Measurements from ENCODE around the gene UBASH3A.
"Not testable (repeated sequence)": the region's sequence is repeated elsewhere in the genome, so short reads cannot be mapped to it uniquely, and the experiment has no call there.

Gene UBASH3A

DNA sequence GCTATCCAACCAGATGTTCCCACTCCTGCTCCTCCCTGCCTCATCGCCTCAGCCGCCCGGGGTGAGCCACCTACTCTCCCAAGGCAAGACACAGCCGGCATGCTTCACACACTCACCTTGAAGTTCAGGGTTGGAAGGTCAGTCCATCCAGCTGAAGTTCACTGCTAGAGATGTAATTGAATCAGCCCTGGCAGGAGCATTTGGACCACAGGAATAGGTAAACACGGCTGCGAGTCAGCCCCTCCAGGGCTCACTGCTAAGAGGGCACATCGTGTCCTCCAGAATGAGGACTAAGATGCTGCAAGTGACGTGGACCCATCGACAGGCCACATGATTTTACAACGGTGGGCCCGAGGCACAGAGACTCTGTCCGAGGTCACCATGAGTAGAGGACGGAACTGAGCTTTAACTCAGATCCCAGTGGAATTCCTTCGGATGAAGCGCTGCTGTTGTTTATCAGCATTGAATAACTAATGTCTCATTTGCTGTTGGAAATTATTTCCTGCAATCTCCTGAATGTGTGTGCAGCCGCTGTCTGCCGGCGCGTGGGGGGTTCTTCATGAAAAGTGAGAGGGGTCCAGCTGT lies 50.4 kb downstream of the UBASH3A start:
- DNase-seq: no peak

DNA sequence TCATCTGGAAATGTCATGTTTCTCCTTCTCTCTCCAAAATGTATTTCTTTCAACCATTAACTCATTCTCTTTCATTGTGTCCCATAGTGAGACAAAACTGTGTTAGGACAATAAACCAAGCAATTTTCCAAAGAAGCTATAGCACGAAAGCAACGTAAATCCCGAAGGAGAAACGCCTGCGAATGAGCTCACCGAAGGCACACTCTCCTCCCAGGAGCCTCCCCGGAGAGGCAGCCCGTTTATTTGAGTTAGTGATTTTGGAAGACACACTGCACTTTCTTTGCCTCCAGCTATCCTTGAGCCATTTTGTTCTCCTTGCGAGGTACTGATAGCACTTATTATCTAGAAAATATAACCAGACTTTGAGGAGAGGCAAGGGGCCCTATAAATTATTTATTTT lies 51.1 kb downstream of the UBASH3A start:
- no peak for DNase-seq

DNA sequence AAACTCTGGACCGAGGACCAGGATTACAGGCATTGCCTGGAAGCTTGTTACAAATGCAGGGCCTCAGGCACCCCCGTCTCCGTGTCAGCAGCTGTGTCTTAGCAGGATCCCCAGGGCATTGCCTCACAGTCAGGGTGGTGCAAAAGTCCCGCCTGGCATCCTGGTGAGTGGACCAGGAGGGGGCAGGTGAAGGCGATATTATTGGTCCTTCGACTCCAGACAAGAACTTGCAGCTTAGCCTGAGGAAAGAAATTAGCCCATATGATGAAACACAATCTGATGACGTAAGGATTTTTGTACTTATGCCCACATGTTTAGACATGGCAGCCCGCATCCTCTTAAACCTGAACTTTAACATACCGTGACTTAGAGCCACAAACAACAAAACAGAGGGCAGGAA lies 51.5 kb downstream of the UBASH3A start:
- no peak for DNase-seq

DNA sequence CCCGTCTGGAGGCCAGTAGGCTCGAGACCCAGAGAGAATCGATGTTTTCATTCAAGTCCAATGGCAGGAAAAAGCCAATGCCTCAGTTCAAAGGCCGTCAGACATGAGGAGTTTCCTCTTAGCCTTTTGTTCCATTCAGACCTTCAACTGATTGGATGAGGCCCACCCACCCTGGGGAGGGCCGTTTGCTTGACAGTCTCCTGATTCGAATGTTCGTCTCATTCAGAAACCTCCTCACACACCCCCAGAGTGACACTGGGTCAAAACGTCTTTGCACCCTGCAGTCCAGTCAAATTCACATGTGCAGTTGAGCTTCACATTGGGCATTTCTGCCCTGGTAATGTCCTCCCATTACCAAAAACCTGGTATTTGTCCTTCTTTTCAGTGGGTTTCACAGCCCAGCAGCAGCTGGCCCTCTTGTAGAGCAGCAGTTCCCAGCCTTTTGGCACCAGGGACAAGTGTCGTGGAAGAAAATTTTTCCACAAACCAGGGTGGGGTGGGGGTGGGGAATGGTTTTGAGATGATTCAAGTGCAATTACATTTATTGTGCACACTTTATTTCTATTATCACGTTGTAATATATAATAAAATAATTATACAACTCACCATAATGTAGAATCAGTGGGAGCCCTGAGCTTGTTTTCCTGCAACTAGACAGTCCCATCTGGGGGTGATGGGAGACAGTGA lies 52.2 kb downstream of the UBASH3A start:
- DNase-seq: no peak

DNA sequence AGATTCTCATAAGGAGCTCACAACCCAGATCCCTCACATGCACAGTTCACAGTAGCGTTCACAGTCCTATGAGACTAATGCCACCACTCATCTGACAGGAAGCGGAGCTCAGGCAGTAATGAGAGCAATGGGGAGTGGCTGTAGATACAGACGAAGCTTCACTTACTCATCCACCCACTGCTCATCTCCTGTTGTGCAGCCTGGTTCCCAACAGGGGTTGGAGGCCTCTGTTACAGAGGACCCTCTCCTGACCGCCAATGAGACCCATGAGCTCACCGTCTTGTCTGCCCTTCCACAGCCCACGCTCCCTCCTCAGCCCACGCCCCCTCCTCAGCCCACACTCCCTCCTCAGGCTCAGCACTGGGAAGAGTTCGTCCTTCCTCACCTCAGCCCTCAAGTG lies 52.8 kb downstream of the UBASH3A start:
- DNase-seq: no peak

DNA sequence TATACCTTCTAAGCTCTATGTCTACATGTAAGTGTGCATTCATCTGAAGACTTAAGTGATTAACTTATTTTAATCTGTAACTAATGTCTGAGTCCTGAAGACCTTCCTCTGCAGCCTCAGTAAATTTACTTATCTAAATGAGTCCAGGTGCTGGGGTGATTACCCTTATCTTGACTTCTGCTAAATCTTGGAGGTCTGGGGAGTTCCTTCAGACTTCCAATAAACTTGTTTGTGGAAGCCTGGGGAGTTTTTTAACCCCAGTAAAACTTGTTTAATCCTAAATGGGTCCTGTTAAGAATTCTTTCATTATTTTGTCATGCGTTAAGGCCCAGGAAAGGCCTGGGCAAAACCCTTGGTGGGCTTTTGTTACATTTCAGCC lies 55.4 kb downstream of the UBASH3A start:
- no peak for DNase-seq

DNA sequence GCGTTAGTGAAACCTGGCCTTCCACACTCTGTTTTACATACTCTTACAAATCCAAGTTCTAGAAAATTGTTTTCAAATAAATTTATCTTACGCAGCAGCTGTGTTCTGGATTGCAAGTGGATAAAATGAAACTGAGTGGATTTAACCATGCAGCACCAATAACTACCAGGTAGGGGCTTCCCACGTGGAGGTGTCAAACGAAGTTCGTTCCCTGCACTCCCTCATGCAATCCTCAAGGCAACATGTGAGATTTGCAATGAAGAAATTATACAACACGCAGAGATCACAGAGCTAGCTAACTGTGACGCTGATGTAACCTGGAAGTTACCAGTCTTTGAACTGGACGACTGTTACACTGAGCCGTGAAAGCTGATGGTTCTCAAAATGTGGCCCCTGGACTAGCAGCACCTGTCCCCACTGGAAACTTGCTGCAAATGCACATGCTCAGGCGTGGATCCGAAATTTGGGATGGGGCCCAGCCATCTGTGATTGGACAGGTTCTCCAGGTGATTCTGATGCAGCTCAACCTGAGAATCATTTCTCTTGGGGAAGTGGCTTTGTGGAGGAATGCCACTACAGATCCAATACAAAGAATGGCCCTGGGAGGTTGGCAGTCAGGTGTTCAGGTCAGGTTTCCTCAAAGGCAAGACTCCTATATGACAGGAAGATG lies 56.0 kb downstream of the UBASH3A start:
- DNase-seq: no peak

DNA sequence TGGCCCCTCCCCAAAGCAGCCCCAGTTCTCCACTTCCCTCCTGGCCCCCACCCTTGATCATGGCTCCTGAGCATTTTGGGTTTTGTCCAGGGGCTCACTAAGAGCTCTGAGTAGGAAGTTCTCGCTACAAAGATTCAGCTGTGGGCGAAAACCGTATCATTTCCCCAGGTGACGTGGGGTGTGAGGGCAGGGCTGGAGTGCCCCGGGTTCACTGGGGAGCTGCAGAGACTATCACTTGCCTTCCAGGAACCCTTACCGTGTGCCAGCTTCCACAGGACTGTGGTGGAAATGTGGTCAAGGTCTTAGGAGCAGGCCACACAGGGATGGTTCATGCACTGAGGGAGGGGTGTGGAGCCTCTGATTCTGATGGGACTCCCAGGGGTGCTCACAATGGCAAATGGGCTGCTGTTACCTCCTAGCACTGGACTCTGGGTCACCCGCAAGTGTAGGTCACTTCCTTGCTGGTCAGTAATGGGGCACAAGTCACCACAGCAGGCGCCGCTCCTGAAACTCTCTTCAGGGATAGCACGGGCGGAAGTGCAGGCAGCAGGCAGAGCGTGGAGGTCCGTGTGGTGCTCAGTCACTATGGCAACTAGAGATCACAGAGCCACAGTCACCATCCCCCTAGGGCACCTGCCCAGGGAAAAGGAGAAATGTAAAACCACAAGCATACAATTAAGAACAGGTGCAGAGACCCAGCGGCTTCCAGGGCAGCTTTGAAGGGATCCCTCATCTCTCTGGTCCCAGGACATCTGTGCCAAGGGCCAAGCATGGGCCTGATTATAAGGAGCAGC lies 56.9 kb downstream of the UBASH3A start:
- DNase-seq: peak; percentile 54

DNA sequence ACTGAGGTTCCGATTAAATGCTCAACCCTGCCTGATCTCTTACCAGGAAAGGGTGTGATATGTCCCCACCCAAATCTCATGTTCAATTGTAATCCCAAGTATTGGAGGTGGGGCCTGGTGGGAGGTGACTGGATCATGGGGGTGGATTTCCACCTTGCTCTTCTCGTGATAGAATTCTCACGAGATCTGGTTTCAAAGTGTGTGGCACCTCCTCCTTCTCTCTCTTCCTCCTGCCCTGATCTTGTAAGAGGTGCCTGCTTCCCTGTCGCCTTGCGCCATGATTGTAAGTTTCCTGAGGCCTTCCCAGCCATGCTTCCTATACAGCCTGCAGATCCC lies 57.5 kb downstream of the UBASH3A start:
- DNase-seq: no peak

DNA sequence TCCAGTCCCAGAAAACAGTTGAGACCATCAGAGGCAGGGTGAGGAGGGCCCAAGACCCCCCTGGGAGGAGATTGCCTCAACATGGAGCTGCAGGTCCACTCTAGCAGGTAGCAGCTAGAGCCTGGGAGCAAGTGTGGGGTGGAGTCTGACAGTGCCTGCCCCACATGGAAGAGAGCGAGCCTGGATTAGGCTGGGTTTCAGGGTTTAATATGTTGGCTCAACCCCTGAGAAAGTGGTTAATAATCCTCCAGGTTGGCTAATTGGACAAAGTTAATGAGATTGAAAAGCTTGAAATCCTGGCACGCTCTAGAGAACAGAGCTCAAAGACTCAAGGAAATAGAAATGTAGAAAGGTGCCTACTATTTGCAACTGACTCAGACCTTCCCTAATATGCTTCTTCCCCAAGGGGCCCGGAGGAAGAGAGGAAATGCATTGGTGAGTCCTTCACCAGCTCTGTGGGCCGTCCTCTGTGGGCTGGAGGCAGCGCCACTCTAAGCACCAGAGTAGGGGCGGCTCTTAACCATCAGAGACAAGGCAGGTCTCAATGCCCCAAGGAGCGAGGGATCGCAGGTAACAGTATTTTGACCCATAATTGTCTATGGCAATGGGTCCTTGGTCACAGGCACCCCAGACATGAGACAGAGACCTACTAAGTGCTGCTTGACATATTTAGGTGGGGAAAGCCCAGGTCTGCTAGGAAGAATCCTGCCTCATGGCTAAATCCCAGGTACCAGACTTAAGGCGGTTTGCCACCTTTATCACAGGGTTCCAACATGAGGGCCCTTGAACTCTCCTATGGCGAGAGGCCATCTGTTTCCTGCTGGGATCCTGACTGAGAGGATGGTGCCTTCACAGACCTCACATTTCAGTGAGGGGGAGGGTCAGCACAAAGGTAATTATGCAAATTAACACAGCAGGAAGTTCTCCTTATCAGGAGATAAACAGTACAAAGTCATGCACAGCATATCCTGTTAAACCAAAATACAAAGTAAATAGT lies 58.5 kb downstream of the UBASH3A start:
- no peak for DNase-seq

DNA sequence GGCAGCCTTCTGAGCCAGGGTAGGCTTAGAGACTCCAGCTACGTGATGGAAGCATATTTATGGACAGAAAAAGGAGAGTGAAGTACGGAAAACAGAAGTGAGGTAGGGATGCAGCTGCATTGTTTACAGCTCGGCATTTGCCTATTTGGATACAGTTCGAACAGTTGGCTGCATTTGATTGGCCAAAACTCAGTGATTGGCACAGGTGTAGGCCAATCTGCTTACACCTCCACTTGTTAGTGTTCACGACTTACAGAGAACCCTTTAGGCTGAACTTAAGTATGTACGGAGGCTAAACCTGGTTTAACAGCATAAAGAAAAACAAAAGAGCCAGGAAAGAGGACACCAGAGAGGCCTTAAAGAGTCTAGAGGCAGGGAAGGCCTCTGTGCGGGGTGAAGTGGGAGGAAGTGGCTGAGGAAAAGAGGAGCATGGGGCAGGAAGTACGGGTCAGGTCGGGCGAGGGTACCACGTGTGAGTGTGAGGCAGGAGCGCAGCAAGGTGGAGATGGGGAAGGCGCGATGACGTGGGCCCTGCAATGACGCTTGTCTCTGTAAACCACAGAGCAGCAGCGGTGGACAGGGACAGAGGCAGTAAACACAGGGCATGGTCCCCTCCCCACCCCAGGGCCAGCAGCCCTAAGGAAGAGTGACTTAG lies 60.3 kb downstream of the UBASH3A start:
- DNase-seq: no peak

DNA sequence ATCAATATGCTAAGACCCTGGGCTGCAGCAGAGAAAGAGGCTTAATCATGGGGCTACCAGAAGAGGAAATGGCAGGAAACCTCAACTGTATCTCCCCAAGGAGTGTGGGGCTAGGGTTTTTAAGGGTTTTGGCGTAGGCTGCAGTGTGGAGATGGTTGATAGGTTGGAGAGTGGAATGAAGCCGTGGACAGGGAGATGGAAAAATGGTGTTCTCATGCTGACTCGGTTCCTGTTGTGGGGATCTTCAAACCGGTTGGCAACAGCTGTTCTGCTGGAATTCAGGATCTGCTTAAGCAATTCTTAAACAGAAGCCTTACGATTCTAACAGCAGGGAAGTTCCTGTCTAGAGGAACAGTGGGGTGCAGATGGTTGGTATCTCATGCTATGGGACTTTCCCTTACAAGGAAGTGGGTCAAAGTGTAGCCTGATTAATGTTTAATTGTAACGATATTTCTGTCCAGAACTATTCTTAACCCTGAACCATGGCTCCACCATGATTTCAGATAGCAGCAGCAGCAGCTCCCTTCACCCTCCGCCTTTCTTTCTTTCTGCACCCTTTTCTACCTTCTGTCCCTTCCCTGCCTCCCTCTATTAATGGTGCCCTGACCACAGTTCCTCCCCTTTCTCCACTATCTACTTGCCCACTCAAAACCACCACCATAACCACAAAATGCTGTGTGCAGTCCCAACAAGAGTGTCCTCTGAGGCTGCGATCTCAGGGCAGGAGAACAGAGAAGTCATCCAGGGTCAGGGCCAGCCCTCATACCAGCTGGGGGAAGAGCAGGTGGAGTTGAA lies 61.5 kb downstream of the UBASH3A start:
- no peak for DNase-seq

DNA sequence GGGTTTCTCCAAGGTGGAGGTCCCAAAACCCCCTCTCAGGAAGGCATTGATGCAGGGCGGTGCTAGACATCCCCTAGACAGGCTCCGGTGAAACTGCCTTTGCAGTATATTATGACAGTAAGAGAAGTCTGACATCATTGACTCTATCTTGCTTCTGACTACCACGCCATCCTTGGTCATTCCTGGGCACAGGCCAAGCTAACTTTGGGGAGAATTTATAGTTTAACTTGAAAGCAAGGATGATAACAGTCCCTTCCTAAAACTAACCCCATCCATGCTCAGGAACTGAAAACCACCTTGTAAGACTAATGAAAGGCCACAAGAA lies 62.1 kb downstream of the UBASH3A start:
- DNase-seq: no peak

DNA sequence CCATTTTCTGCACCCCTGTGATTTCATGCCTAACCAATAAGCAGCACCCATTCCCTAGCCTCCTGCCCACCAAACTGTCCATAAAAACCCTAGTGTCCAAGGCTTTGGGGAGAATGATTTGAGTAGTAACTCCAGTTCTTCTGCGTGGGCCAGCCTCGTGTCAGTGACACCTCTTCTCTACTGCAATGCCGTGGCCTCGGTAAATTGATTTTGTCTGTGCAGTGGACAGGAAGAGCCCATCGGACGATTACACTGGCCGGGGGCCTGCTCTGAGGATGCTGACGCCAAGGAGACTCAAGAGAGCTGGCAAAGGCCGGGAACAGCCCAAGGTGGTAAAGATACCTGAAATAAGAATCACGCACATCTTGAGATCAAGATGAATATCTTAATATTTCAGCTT lies 63.0 kb downstream of the UBASH3A start:
- no peak for DNase-seq

DNA sequence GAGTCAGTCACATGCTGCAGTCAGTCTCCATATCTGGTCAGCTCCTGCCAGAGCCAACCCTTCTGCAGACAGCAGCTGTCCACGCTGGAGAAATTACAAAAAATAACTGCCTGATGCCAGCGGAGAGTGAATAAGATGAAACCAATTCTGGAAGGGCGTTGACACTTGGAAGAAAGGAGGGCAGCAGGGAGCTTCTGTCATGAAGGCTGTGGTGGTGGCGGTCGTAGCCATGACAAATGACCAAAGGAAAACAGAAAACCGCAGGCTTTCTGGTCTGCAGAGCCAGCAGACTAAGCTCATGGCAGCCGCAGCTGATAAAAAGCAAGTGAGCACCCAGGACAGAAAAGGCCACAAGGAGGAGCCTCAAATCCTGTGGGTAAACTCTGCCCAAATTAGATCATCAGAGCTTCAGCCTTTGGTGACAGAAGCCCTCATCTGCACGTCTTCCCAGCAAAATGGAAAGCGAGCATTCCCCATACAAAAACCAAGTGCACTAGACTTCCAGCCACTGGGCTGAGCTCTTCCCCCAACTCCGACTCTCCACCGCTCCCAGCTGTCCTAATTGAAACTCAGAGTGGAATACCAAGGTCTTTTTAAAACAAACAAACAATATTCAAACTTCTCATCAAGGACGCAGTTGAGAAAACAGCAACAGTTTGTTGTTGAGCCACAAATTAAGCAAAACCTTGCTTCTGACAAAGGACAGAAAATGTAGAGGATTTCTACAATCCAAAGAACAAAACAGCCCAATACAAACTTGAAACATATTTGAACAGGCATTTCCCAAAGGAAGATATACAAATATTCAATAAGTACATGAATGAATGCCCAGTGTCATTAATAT lies 63.7 kb downstream of the UBASH3A start:
- no peak for DNase-seq

DNA sequence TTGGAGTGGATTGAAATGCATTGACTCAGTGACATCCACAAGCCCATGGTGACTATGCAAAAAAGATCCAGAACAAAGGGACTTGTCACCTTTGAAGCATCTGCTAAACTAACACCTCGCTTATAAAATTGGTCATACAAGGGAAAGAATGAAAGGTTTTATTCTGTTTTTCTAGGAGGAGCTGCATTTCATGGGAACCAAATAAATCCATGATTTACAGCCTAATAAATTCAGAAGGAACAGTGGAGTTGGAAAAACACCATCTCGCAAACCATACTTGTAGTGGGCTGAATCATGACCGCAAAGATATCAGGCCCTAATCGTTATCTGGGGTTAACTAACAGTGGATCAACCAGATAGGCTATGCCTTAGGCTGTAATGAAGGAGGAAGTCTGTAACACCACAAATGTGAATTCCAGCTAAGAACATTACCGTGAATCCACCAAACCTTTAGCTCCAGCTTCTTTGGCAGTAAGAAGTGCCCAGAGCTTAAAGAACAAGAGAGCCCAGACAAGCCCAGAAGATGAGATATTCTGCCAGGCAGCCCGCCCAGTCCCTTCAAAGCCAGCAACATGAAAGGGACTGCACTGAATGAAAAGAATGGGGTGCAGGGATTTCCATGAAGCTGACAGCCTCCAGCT lies 64.9 kb downstream of the UBASH3A start:
- no peak for DNase-seq

DNA sequence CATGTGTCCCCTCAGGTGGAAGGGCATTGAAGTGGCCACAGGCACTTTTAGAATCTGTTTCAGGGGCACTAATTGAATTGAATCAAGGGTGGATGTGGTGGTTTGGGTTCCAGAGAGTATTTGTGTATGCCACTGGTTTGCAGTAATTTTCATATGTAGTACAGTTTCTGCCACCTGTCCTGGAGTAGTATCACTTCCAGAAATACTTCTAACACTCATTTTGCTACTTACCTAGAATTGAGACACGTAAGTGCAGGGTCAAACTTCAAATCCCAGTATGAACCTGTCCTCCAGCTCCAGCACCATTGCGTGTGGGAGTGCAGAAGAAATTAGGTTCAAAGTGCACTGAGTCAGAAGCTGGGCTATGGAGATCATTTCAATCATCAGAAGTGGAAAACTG lies 65.6 kb downstream of the UBASH3A start:
- DNase-seq: no peak

DNA sequence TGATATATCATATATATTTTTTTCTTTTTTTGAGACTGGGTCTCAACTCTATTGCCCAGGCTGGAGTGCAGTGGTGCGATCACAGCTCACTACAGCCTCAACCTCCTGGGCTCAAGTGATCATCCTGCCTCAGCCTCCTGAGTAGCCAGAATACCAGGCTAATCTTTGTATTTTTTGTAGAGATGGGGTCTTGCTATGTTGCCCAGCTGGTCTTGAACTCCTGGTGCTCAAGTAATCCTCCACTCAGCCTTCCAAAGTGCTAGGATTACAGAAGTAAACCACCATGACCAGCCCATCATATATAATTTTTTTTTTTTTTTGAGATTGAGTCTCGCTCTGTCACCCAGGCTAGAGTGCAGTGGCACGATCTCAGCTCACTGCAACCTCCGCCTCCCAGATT lies 66.0 kb downstream of the UBASH3A start:
- DNase-seq: not testable (repeated sequence)

DNA sequence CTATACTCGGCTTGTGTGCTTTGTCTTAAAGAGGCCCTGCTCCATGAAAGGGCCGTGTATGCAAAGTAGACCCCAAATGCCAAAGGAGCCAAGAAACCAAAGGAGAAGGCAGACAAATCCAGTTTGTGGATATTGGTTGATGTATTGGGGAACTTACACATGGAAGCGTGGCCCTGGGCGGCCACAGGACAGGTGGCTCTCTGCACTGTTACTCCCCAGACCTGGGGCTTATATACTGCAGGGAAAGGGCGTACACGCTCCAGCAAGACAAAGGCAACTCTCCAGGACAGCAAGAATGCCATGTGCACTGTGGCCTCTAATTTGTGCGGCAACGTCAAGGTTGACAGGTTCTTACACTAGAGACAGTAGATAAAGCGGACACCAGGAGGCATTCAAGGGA lies 67.5 kb downstream of the UBASH3A start:
- DNase-seq: no peak
